ENCODE results near the gene TPK1. TPM values are rescaled to one million over a fixed set of nuclear protein-coding genes. Genes with fewer than 3 reads are reported as not detected.

Gene TPK1
- polyA plus RNA-seq, 2 of the 4 experiments (the other 2 are of a cell fraction): 1.4 to 2.5 TPM

DNA sequence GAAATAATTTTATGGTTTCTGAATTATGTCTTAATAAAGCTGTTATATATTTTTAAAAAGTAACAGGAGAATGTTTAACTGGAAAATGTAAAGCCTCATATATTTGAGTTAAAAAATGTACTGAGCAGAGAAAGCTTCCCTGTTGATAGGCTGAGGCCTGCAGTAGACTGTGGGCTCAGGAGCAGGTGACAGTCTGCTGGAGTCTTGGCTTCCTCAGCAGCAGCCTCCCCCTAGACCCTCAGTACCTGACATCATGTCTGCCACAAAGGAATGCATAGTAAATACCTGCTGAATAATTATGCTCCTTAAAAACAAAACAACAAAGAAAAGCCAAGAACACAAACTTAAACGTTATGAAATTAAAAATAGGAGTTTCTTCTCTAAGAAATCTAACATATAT lies 358.5 kb downstream of the TPK1 start:
- TF ChIP-seq KDM1A (IDR thresholded peaks at IDR 0.05; ENCODE audit: low read depth) (no peak), EP300 (IDR thresholded peaks at IDR 0.05) (no peak), MAFK (IDR thresholded peaks at IDR 0.05; ENCODE audit: partially characterized antibody) (no peak), MYC (IDR thresholded peaks at IDR 0.05; ENCODE audit: borderline replicate concordance, low read length) (no peak), TFCP2L1 (CRISPR knock-in tag; IDR thresholded peaks at IDR 0.05) (no peak), RARB (CRISPR knock-in tag; IDR thresholded peaks at IDR 0.05) (no peak), JUNB (IDR thresholded peaks at IDR 0.05) (no peak), NFE2L2 (conservative IDR thresholded peaks at IDR 0.05; ENCODE audit: low read length) (no peak), HDAC2 (IDR thresholded peaks at IDR 0.05) (no peak), ZNF302 (CRISPR knock-in tag; IDR thresholded peaks at IDR 0.05) (no peak), CBX8 (IDR thresholded peaks at IDR 0.05) (no peak), RNF2 (IDR thresholded peaks at IDR 0.05; ENCODE audit: borderline replicate concordance, low read depth) (no peak), HOXA7 (CRISPR knock-in tag; IDR thresholded peaks at IDR 0.05) (no peak), RAD21 (conservative IDR thresholded peaks at IDR 0.05 in 1 of 2, IDR thresholded peaks at IDR 0.05 in 1 of 2) (no peak)
- TF ChIP-seq, protein P1, sequence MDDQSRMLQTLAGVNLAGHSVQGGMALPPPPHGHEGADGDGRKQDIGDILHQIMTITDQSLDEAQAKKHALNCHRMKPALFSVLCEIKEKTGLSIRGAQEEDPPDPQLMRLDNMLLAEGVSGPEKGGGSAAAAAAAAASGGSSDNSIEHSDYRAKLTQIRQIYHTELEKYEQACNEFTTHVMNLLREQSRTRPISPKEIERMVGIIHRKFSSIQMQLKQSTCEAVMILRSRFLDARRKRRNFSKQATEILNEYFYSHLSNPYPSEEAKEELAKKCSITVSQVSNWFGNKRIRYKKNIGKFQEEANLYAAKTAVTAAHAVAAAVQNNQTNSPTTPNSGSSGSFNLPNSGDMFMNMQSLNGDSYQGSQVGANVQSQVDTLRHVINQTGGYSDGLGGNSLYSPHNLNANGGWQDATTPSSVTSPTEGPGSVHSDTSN (IDR thresholded peaks at IDR 0.05): no peak
- TF ChIP-seq, protein P2, sequence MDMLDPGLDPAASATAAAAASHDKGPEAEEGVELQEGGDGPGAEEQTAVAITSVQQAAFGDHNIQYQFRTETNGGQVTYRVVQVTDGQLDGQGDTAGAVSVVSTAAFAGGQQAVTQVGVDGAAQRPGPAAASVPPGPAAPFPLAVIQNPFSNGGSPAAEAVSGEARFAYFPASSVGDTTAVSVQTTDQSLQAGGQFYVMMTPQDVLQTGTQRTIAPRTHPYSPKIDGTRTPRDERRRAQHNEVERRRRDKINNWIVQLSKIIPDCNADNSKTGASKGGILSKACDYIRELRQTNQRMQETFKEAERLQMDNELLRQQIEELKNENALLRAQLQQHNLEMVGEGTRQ (IDR thresholded peaks at IDR 0.05): no peak
- ATAC-seq (no peak), DNase-seq (ENCODE audit: low read depth in 1 of 2, low spot score in 1 of 2) (no peak), FAIRE-seq (no peak)
- Histone ChIP-seq H3K27ac (no peak overlapping the region), H3K4me1 (no peaks in the 10 kb centered on the region), H3K4me2 (no peak overlapping the region), H3K9me3 (no peaks in the 10 kb centered on the region), H3K4me3 (no peak overlapping the region)
- WGBS (ENCODE audit: missing lambda C conversion rate): 0% methylated on average over 1 of the region's 1 CpG
- CTCF ChIA-PET: interaction anchor here (0.6 kb wide), 1 partner anchor 737 kb away, joined by 4 read pairs; no protein-coding TSS in a partner anchor
- POLR2A ChIA-PET: no interaction called here

DNA sequence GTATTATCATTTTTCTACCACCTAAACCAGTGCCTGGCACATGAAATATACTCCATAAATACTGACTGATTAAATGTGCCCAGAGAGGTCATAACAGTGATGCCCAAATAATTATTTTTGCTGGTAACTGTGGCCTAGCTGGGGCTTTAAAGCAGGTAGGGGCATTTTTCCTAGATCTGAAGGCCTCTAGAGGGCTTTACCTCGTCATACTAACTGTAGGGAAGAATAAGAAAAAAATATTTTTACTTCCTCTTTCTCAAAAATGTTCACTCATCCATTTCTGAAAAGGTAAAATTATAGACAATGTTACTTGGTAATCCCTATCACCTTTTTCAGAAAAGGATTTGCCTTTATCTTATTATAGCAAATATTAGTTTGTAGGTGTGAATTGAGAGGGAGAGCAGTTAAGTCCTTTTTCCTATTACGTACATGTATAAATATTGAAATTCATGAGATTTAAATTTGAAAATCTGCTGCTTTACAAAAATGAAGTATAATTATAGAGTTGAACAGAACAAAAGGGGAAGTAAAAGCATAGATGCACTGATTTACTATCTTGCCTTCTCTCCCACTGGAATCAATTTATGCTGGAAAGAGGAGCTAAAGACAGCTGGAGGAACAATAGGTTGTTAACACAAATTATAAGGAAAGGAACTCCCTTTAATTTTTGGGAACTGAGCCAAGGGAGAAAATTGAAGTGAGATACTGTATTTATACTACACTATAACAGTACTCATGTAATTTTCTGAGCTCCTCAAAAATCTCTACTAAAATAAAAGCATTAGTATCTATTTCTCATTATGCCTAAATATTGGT lies 360.8 kb downstream of the TPK1 start:
- ChIA-PET POLR2A (no interaction called here), CTCF (no interaction called here)
- H3K9me3 ChIP-seq: no peaks in the 10 kb centered on the region
- H3K27ac ChIP-seq: no peak overlapping the region
- no peaks in the 10 kb centered on the region for H3K4me1 ChIP-seq
- WGBS (ENCODE audit: missing lambda C conversion rate): 26% methylated on average over 2 of the region's 2 CpGs
- no peak for ATAC-seq
- FAIRE-seq: no peak
- TF ChIP-seq CBX2 (IDR thresholded peaks at IDR 0.05; ENCODE audit: borderline replicate concordance, low read depth) (no peak), MAFK (IDR thresholded peaks at IDR 0.05; ENCODE audit: partially characterized antibody) (no peak), HOXB5 (CRISPR knock-in tag; IDR thresholded peaks at IDR 0.05) (no peak), HDAC2 (IDR thresholded peaks at IDR 0.05) (no peak), HOXB13 (CRISPR knock-in tag; IDR thresholded peaks at IDR 0.05; ENCODE audit: low read depth) (no peak), FOSL2 (IDR thresholded peaks at IDR 0.05) (no peak), FOSL2 (CRISPR knock-in tag; IDR thresholded peaks at IDR 0.05) (no peak), TFCP2L1 (CRISPR knock-in tag; IDR thresholded peaks at IDR 0.05) (no peak)
- TF ChIP-seq, protein P3, sequence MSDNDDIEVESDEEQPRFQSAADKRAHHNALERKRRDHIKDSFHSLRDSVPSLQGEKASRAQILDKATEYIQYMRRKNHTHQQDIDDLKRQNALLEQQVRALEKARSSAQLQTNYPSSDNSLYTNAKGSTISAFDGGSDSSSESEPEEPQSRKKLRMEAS (IDR thresholded peaks at IDR 0.05): no peak
- TF ChIP-seq, protein P4, sequence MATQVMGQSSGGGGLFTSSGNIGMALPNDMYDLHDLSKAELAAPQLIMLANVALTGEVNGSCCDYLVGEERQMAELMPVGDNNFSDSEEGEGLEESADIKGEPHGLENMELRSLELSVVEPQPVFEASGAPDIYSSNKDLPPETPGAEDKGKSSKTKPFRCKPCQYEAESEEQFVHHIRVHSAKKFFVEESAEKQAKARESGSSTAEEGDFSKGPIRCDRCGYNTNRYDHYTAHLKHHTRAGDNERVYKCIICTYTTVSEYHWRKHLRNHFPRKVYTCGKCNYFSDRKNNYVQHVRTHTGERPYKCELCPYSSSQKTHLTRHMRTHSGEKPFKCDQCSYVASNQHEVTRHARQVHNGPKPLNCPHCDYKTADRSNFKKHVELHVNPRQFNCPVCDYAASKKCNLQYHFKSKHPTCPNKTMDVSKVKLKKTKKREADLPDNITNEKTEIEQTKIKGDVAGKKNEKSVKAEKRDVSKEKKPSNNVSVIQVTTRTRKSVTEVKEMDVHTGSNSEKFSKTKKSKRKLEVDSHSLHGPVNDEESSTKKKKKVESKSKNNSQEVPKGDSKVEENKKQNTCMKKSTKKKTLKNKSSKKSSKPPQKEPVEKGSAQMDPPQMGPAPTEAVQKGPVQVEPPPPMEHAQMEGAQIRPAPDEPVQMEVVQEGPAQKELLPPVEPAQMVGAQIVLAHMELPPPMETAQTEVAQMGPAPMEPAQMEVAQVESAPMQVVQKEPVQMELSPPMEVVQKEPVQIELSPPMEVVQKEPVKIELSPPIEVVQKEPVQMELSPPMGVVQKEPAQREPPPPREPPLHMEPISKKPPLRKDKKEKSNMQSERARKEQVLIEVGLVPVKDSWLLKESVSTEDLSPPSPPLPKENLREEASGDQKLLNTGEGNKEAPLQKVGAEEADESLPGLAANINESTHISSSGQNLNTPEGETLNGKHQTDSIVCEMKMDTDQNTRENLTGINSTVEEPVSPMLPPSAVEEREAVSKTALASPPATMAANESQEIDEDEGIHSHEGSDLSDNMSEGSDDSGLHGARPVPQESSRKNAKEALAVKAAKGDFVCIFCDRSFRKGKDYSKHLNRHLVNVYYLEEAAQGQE (IDR thresholded peaks at IDR 0.05): no peak
- TF ChIP-seq, protein P5, sequence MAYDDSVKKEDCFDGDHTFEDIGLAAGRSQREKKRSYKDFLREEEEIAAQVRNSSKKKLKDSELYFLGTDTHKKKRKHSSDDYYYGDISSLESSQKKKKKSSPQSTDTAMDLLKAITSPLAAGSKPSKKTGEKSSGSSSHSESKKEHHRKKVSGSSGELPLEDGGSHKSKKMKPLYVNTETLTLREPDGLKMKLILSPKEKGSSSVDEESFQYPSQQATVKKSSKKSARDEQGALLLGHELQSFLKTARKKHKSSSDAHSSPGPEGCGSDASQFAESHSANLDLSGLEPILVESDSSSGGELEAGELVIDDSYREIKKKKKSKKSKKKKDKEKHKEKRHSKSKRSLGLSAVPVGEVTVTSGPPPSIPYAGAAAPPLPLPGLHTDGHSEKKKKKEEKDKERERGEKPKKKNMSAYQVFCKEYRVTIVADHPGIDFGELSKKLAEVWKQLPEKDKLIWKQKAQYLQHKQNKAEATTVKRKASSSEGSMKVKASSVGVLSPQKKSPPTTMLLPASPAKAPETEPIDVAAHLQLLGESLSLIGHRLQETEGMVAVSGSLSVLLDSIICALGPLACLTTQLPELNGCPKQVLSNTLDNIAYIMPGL (CRISPR knock-in tag; IDR thresholded peaks at IDR 0.05; ENCODE audit: borderline replicate concordance): no peak
- H3K4me3 ChIP-seq: no peak overlapping the region
- DNase-seq (ENCODE audit: low read depth in 1 of 2, low spot score in 1 of 2): no peak
- no peak overlapping the region for H3K4me2 ChIP-seq
